M059J (cell line): Measurements from ENCODE around the gene EPHB2. TPM values are rescaled to one million over a fixed set of nuclear protein-coding genes. Genes with fewer than 3 reads are reported as not detected.

Source experiments
- DNase-seq: peaks from one replicate; pipeline ENCODE4 v3.0.0-alpha.2; 2012; ENCODE audit warnings: low read depth
- total RNA-seq: library from RNA; depleted of rRNA; stranded (reverse); fragments of >200 nt; shearing (Covaris generic); gene quantifications from 2 replicates; pipeline ENCODE4 v1.2.3, GENCODE V29; 2014

Gene EPHB2
- total RNA-seq, 1 experiment from 2014 or later: 26.7 TPM

DNA sequence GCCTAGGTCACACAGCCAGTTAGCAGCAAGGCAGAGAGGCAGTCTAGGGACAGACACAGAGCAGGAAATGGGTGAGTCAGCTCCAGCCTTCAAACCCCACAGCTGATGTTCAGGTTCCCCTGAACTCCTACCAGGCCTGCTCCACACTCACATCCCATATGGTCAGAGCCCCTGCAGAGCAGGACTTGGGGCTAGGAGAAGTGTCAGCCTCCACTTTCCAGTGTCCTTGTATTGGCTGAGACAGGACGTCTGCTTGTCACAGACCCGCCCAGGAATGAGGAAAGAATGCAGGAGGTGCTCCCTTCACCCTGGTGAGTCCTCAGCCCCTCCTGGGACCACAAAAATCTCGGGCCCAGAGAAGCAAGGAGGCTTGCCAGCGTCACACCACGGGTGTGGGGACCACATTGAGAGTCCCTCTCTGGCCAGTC is 169.5 kb downstream of the EPHB2 start:
- peak; percentile 69 for DNase-seq

DNA sequence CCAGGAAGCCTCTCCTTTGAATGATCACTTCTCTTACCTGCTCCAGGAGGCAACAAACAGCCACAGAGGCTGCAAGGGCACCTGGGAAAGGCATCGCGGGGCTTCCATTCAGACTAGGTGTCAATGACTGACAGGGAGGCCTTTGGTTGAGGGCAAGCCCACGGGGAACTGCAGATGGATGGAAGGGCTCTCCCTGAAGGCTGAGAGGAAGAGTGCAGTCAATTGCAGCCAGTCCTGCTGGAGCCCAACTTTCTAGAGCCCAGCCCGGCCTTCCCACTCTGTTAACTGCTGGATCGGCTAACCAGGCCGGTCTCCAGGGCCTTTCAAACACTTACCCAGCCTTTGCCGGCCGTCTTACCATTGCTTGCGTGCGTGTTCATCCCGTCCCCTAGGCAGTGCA is 172.8 kb downstream of the EPHB2 start:
- no peak for DNase-seq

DNA sequence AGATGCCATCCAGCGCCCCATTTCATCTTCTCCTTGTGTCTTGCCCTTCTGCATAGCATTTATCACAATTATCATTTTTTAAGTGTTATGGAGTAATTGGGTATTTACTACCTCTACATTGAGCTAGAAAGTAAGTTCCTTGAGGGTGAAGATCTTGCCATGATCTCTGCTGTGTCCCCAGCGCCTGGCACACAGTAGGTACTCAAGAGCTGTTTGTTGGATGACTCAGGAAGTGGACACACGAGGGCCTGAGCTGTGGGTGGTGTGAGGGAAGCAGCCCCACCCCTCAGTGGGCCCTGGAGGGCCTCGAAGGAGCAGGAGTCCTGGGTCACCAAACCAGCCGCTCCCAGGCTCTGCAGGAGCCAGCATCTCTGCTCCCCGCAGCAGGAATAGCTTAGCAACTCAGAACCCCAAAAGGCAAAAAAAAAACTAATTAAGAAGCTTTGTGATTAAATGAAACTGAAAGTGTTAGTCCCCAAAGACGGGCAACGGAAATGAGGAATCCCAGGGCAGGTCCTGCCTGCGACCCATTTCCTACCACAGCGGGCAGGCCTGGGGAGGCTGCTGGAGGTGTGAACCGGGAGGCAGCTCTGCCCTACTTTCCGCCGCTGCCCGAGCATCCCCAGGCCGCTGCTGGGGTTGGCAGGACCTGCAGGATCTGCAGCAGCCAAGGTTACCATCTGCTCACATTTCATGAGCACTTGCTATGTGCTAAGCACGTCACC is 174.3 kb downstream of the EPHB2 start:
- DNase-seq: no peak

- DNase-seq: no peak
Observed at GRCh38 chr1:22886211-22886610, 175.6 kb downstream of the EPHB2 start.

DNA sequence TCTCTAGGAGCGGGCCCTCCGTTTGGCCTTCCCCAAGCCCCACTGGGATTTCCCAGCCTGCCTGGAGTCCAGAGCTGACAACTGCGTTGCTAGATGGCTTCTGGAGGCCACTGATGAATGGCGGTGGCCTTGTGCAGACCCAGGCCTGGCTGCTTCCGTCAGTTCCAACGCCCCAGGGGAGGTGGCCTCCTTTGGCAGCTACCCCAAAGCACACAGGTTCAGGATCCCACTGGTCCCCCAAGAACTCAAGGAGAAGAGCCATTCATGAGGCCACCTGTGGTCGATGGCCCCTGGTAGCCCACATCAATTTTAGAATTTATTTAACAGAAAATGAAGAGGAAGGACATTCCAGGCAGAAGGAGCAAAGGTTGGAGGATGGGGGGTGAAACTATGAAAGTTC is 176.9 kb downstream of the EPHB2 start:
- no peak for DNase-seq

DNA sequence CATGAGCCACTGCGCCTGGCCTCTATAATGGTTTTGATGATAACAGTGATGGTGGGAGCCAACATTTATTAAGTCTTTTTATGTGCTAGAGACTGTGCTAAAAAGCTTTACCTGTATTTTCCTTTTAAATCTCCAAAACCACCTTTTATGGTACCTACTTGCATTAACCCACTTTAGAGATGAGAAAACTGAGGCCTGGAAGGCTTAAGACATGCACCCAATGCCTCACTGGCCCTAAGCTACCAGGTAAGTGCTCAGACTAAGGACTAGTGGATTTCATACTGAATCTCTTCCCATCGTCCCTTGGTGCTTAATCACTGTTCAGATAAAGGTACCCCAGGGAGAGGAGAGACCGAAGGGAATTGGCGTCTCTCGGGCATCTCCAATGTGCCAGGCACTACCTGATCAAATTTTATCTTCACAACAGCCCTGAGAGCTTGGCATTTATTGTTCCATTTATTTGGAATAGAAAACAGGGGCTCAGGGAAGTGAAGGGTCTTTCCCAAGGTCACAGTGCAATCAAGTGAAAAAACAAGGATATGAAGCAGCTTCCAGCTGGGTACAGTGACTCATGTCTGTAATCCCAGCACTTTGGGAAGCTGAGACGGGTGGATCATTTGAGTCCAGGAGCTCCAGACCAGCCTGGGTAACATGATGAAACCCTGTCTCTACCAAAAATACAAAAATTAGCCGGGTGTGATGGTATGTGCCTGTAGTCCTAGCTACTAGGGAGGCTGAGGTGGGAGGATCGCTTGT is 177.9 kb downstream of the EPHB2 start:
- peak; percentile 53 for DNase-seq

DNA sequence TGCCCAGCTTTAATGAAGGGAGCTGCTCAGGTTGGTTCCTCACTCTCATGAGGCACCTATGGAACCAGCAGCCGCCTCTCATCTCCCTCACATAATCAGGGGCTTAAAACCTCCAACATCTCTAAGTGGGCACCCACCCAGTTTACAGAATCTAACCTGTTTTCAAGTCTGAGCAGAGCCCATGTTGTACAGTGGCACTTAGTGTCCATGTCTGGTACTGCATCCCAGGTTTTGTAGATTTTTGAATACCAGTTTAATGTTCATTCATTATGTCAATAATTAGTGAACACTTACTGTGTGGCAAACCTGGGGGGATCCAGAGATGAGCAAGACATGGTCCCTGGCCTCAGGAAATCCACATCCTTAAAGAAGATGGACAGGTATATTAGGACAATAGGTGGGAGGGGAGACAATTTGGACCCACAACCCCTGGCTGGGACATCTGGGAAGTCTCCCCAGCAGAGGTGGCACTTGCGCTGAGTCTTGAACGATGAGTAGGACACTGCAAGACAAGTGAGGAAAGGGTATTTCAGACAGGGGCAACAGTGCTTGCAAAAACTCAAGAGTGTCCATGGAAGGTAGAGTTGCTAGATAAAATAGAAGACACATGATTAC is 178.7 kb downstream of the EPHB2 start:
- DNase-seq: peak; percentile 38

- no peak for DNase-seq
Observed at GRCh38 chr1:22892789-22893188, 182.2 kb downstream of the EPHB2 start.

DNA sequence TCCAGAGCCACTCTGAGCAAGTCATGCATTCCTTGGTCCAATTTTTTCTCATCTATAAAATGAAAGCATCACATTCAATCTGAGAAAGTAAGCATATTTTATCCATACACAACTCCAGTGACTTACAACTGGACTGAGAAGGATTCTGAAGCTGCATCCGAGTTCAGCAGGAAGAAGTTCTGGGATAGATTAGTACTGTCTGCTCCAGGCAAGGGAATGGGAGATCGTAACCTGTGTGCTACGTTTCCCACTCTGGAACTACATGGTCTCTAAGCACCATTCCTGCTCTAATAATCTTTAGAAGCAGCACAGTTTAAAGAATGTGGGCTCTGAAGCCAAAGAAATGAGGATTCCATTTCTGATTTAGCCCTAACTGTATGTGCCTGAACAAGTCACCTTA is 182.7 kb downstream of the EPHB2 start:
- DNase-seq: no peak

- DNase-seq: no peak
Observed at GRCh38 chr1:22895357-22895756, 184.7 kb downstream of the EPHB2 start.

GRCh38 chr1:22896184-22896583 is 185.5 kb downstream of the EPHB2 start:
- no peak for DNase-seq

GRCh38 chr1:22900451-22900850 is 189.8 kb downstream of the EPHB2 start:
- DNase-seq: no peak

- peak; percentile 92 for DNase-seq
Observed at GRCh38 chr1:22903113-22903512, 192.5 kb downstream of the EPHB2 start.

GRCh38 chr1:22906968-22907367 is 196.3 kb downstream of the EPHB2 start:
- DNase-seq: no peak

- DNase-seq: no peak
Observed at GRCh38 chr1:22907528-22907927, 196.9 kb downstream of the EPHB2 start.

DNA sequence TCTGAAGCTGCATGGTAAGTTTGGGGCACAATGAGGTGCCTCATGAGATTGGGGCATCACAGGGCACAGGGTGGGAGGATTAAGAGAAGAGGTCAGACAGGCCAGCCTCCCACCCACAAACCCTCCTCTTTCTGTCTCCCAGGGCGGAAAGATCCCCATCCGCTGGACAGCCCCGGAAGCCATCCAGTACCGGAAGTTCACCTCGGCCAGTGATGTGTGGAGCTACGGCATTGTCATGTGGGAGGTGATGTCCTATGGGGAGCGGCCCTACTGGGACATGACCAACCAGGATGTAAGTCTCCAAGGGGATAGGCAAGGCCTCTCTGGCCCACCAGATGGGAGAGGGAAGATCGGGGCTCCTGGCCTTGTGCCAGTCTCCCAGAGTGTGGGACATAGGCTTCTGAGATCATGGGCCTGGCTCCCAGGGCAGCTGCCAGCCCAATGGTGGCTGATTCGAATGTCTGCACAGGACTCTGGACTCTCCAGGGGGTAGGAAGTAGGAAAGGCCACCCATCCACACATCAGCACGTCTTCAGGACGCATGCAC is 198.3 kb downstream of the EPHB2 start:
- no peak for DNase-seq

- DNase-seq: no peak
Observed at GRCh38 chr1:22910286-22910685, 199.6 kb downstream of the EPHB2 start.

DNA sequence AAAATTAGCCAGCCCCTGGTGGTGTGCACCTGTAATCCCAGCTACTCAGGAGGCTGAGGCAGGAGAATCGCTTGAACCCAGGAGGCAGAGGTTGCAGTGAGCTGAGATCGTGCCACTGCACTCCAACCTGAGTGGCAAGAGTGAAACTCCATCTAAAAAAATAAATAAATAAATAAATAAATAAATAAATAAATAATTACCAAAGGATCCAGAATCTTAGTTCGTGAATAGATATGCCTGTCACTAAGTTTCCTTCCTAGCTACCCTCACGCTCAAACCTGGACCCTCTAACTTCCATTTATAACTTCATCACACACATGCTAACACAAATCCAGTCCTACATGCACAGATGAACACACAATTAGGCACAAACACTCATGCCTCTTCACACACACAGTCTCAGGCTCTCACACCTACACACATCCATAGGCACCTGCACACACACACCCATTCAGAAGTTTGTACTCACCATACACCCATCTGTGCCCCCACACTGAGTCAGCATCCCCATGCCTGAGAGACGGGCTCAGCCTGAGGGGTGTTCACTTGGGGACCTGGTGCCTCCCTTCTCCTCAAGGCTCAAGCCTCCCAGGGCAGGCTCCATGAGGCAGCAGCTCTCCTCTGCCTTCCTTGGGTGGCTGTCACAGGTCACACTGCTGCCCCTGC is 200.5 kb downstream of the EPHB2 start:
- DNase-seq: no peak

- DNase-seq: no peak
Observed at GRCh38 chr1:22912311-22912710, 201.7 kb downstream of the EPHB2 start.

DNA sequence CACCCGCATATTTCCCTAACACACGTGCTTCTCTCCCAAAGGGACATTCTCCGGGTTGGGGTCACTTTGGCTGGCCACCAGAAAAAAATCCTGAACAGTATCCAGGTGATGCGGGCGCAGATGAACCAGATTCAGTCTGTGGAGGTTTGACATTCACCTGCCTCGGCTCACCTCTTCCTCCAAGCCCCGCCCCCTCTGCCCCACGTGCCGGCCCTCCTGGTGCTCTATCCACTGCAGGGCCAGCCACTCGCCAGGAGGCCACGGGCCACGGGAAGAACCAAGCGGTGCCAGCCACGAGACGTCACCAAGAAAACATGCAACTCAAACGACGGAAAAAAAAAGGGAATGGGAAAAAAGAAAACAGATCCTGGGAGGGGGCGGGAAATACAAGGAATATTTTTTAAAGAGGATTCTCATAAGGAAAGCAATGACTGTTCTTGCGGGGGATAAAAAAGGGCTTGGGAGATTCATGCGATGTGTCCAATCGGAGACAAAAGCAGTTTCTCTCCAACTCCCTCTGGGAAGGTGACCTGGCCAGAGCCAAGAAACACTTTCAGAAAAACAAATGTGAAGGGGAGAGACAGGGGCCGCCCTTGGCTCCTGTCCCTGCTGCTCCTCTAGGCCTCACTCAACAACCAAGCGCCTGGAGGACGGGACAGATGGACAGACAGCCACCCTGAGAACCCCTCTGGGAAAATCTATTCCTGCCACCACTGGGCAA is 202.9 kb downstream of the EPHB2 start:
- DNase-seq: no peak

GRCh38 chr1:22914156-22914555 is 203.5 kb downstream of the EPHB2 start:
- DNase-seq: no peak
